ENCODE results near the gene KIF22. TPM values are rescaled to one million over a fixed set of nuclear protein-coding genes. Genes with fewer than 3 reads are reported as not detected.

The KIF22 gene
- total RNA-seq, 2 donors from 2014 or later: 94.7 to 130 TPM

GRCh38 chr16:29804455-29805231 is 14.1 kb downstream of the KIF22 start:
- Histone ChIP-seq H3K27me3 (ENCODE audit: control insufficient read depth, insufficient read depth, low read length, poor library complexity, severe bottlenecking) (no peaks in the 10 kb centered on the region), H3K9me3 (ENCODE audit: control insufficient read depth, low read length) (no peaks in the 10 kb centered on the region), H3K4me1 (ENCODE audit: control insufficient read depth, insufficient read depth, low read length) (peaks cover 17% of the 10 kb centered on the region), H3K27ac (ENCODE audit: low read depth, low read length) (peak overlapping the region; percentile 83), H3K9ac (ENCODE audit: extremely low read depth, low read length, poor library complexity, severe bottlenecking) (peak overlapping the region; percentile 61), H3K36me3 (ENCODE audit: control insufficient read depth, insufficient read depth, low read length) (peaks cover 55% of the 10 kb centered on the region), H3K4me3 (ENCODE audit: low read length) (peak overlapping the region; percentile 80)
- Mint-ChIP-seq H3K36me3 (ENCODE audit: low read depth) (peaks cover 45% of the 10 kb centered on the region), H3K4me1 (peaks cover 29% of the 10 kb centered on the region), H3K27ac (peak overlapping the region; percentile 100), H3K27me3 (ENCODE audit: insufficient read depth) (no peaks in the 10 kb centered on the region), H3K9me3 (no peaks in the 10 kb centered on the region), H3K4me3 (peak overlapping the region; percentile 92)
- WGBS, 2 experiments (ENCODE audit: insufficient coverage in 1 of 2, insufficient read length in 1 of 2): 33 to 42% methylated on average over 18 to 26 of the region's 26 CpGs
- peak; percentile 71 for DNase-seq
- TF ChIP-seq CTCF (conservative IDR thresholded peaks at IDR 0.05): no peak

- Histone ChIP-seq H3K27ac (ENCODE audit: low read depth, low read length) (peak overlapping the region; percentile 83), H3K4me1 (ENCODE audit: control insufficient read depth, insufficient read depth, low read length) (peaks cover 19% of the 10 kb centered on the region), H3K27me3 (ENCODE audit: control insufficient read depth, insufficient read depth, low read length, poor library complexity, severe bottlenecking) (no peaks in the 10 kb centered on the region), H3K36me3 (ENCODE audit: control insufficient read depth, insufficient read depth, low read length) (peaks cover 59% of the 10 kb centered on the region), H3K9me3 (ENCODE audit: control insufficient read depth, low read length) (no peaks in the 10 kb centered on the region), H3K9ac (ENCODE audit: extremely low read depth, low read length, poor library complexity, severe bottlenecking) (peak overlapping the region; percentile 61), H3K4me3 (ENCODE audit: low read length) (peak overlapping the region; percentile 80)
- peak overlapping the region; percentile 92 for H3K4me3 Mint-ChIP-seq
- peak; percentile 35 for TF ChIP-seq CTCF (conservative IDR thresholded peaks at IDR 0.05)
- H3K36me3 Mint-ChIP-seq (ENCODE audit: low read depth): peaks cover 46% of the 10 kb centered on the region
- no peaks in the 10 kb centered on the region for H3K9me3 Mint-ChIP-seq
- peak overlapping the region; percentile 100 for H3K27ac Mint-ChIP-seq
- WGBS, 2 experiments (ENCODE audit: insufficient coverage in 1 of 2, insufficient read length in 1 of 2): 1 to 3% methylated on average over 26 to 76 of the region's 103 CpGs
- no peaks in the 10 kb centered on the region for H3K27me3 Mint-ChIP-seq (ENCODE audit: insufficient read depth)
- H3K4me1 Mint-ChIP-seq: peaks cover 36% of the 10 kb centered on the region
- peak; percentile 99 for DNase-seq
Observed at GRCh38 chr16:29805232-29806098, 14.9 kb downstream of the KIF22 start.

- whole genome bisulfite sequencing, 2 experiments (ENCODE audit: insufficient coverage in 1 of 2, insufficient read length in 1 of 2): 0% methylated on average over 45 of the region's 67 CpGs; no CpG with 5 or more reads in 1 of the 2 experiments
- Histone ChIP-seq H3K9ac (ENCODE audit: extremely low read depth, low read length, poor library complexity, severe bottlenecking) (peak within 1 kb of the TSS; percentile 61), H3K36me3 (ENCODE audit: control insufficient read depth, insufficient read depth, low read length) (peaks cover 56% of the 10 kb centered on the region), H3K4me3 (ENCODE audit: low read length) (peak within 1 kb of the TSS; percentile 89), H3K27me3 (ENCODE audit: control insufficient read depth, insufficient read depth, low read length, poor library complexity, severe bottlenecking) (no peaks in the 10 kb centered on the region), H3K4me1 (ENCODE audit: control insufficient read depth, insufficient read depth, low read length) (peaks cover 19% of the 10 kb centered on the region), H3K9me3 (ENCODE audit: control insufficient read depth, low read length) (no peaks in the 10 kb centered on the region), H3K27ac (ENCODE audit: low read depth, low read length) (peak within 1 kb of the TSS; percentile 91)
- Mint-ChIP-seq H3K36me3 (ENCODE audit: low read depth) (peaks cover 40% of the 10 kb centered on the region), H3K4me3 (peak within 1 kb of the TSS; percentile 92), H3K9me3 (no peaks in the 10 kb centered on the region), H3K4me1 (peaks cover 42% of the 10 kb centered on the region), H3K27ac (peak within 1 kb of the TSS; percentile 100), H3K27me3 (ENCODE audit: insufficient read depth) (no peaks in the 10 kb centered on the region)
- DNase-seq: no peak
- TF ChIP-seq CTCF (conservative IDR thresholded peaks at IDR 0.05): no peak
Observed at GRCh38 chr16:29806099-29806579, 15.6 kb downstream of the KIF22 start, which contains the start of gene MAZ. Gene MAZ (plus strand): TSS chr16:29806529. CDS start chr16:29806702, 173 bp downstream.
